H1 (cell line): Measurements from ENCODE around the gene PDGFA.

Source experiments
- NRF1 ChIP-seq: IDR thresholded peaks from 2 replicates; pipeline ENCODE4 v1.6.1; 2011; ENCODE audit warnings: mild to moderate bottlenecking, low read depth, low read length, improper control_type of control experiment
- TF ChIP-seq, protein P1 (sequence below), 3 experiments: IDR thresholded peaks; 1 replicate in 2 of 3; 2 replicates in 1 of 3; pipeline versions ENCODE4 v1.5.1 to v1.6.1; 2011; ENCODE audit warnings: low read length in 3 of 3, mild to moderate bottlenecking in 3 of 3, inconsistent platforms in 2 of 3, low read depth in 1 of 3, moderate library complexity in 1 of 3; ENCODE audit not compliant: insufficient read depth in 1 of 3; ENCODE audit errors: control extremely low read depth in 1 of 3
- TF ChIP-seq, protein P2 (sequence below): IDR thresholded peaks from 2 replicates; pipeline ENCODE4 v1.6.1; 2011; ENCODE audit warnings: low read length, improper control_type of control experiment

DNA sequence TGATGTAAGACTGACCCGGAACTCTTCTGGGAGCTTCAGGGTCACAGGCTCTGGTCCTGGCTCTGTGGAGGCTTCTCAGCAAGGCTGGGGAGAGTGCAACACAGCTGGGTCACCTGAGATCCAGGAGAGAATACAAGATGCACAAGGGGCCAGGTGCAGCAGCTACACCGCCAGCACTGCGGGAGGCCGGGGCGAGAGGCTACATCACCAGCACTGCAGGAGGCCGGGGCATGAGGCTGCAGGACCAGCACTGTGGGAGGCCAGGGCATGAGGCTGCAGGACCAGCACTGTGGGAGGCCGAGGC is 44.3 kb downstream of the PDGFA start:
- TF ChIP-seq, protein P1, sequence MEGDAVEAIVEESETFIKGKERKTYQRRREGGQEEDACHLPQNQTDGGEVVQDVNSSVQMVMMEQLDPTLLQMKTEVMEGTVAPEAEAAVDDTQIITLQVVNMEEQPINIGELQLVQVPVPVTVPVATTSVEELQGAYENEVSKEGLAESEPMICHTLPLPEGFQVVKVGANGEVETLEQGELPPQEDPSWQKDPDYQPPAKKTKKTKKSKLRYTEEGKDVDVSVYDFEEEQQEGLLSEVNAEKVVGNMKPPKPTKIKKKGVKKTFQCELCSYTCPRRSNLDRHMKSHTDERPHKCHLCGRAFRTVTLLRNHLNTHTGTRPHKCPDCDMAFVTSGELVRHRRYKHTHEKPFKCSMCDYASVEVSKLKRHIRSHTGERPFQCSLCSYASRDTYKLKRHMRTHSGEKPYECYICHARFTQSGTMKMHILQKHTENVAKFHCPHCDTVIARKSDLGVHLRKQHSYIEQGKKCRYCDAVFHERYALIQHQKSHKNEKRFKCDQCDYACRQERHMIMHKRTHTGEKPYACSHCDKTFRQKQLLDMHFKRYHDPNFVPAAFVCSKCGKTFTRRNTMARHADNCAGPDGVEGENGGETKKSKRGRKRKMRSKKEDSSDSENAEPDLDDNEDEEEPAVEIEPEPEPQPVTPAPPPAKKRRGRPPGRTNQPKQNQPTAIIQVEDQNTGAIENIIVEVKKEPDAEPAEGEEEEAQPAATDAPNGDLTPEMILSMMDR (IDR thresholded peaks at IDR 0.05; ENCODE audit: control extremely low read depth in 1 of 3, insufficient read depth in 1 of 3, low read depth in 1 of 3, low read length in 3 of 3), result no peak
- TF ChIP-seq, protein P2, sequence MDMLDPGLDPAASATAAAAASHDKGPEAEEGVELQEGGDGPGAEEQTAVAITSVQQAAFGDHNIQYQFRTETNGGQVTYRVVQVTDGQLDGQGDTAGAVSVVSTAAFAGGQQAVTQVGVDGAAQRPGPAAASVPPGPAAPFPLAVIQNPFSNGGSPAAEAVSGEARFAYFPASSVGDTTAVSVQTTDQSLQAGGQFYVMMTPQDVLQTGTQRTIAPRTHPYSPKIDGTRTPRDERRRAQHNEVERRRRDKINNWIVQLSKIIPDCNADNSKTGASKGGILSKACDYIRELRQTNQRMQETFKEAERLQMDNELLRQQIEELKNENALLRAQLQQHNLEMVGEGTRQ, result no peak
- no peak for TF ChIP-seq NRF1
